PC-9 (cell line): ENCODE data around the gene IL15. TPM values are rescaled to one million over a fixed set of nuclear protein-coding genes. Genes with fewer than 3 reads are reported as not detected.

Source experiments
- BruUV-seq: library from RNA; stranded (reverse); fragments of 400-500 nt; replicated peaks from 2 replicates; lab custom pipeline; 2021; lab: Mats Ljungman, UMichigan
- CTCF ChIA-PET: fragments of 300-600 bp; sonication (Branson Sonifier 250); formaldehyde crosslinking; loops from one replicate; lab custom pipeline; 2022; ENCODE audit warnings: antibody characterized with exemption; lab: Charles Lee
- POLR2A ChIA-PET: fragments of 300-600 bp; sonication (Branson Sonifier 250); formaldehyde crosslinking; loops from one replicate; lab custom pipeline; 2022; ENCODE audit warnings: antibody characterized with exemption; ENCODE audit not compliant: unreplicated experiment; lab: Charles Lee
- DNase-seq, 2 experiments: peaks; one replicate each; pipeline versions ENCODE4 v3.0.0 to v3.0.0-alpha.2; 2015 to 2022; ENCODE audit warnings: mixed read lengths in 1 of 2
- H2AFZ ChIP-seq: fragments of 200-600 bp; sonication (generic); 2 replicates; pipeline ENCODE4 v1.8.1; 2017; ENCODE audit warnings: antibody characterized with exemption
- H3F3A ChIP-seq: fragments of 200-600 bp; sonication (generic); 2 replicates; pipeline ENCODE4 v1.8.1; 2017; ENCODE audit warnings: antibody characterized with exemption, mild to moderate bottlenecking, low read depth; ENCODE audit not compliant: insufficient read depth
- H3K27ac ChIP-seq: fragments of 200-600 bp; sonication (generic); 2 replicates; pipeline ENCODE4 v1.6.1; 2016; ENCODE audit warnings: mixed run types
- H3K27me3 ChIP-seq: fragments of 200-600 bp; sonication (generic); 2 replicates; pipeline ENCODE4 v1.6.1; 2016; ENCODE audit warnings: low read depth, mixed run types; ENCODE audit not compliant: insufficient read depth
- H3K36me3 ChIP-seq: fragments of 200-600 bp; sonication (generic); 2 replicates; pipeline ENCODE4 v1.6.1; 2016; ENCODE audit warnings: low read depth, mixed run types
- H3K4me1 ChIP-seq: fragments of 200-600 bp; sonication (generic); replicated peaks from 2 replicates; pipeline ENCODE4 v1.6.1; 2016; ENCODE audit warnings: mixed run types; ENCODE audit not compliant: insufficient read depth
- H3K4me2 ChIP-seq: fragments of 200-600 bp; sonication (generic); 2 replicates; pipeline ENCODE4 v1.6.1; 2017; ENCODE audit warnings: mixed run types
- H3K4me3 ChIP-seq: fragments of 200-600 bp; sonication (generic); 2 replicates; pipeline ENCODE4 v1.6.1; 2016; ENCODE audit warnings: mixed run types
- H3K79me2 ChIP-seq: fragments of 200-600 bp; sonication (generic); 2 replicates; pipeline ENCODE4 v1.6.1; 2017; ENCODE audit warnings: low read depth, mixed run types
- H3K9me2 ChIP-seq: fragments of 200-600 bp; sonication (generic); 2 replicates; pipeline ENCODE4 v1.8.1; 2017; ENCODE audit warnings: mild to moderate bottlenecking; ENCODE audit not compliant: insufficient read depth
- H3K9me3 ChIP-seq: fragments of 200-600 bp; sonication (generic); 2 replicates; pipeline ENCODE4 v1.8.1; 2016; ENCODE audit warnings: low read depth; ENCODE audit not compliant: insufficient read depth
- H4K20me1 ChIP-seq: fragments of 200-600 bp; sonication (generic); 2 replicates; pipeline ENCODE4 v1.8.1; 2017; ENCODE audit not compliant: insufficient read depth
- EZH2 ChIP-seq: fragments of 200-600 bp; sonication (generic); IDR thresholded peaks from 2 replicates; pipeline ENCODE4 v1.8.0; 2017; ENCODE audit warnings: antibody characterized with exemption, low read depth
- intact Hi-C: fragments of 100-400 bp; cut with micrococcal nuclease; formaldehyde crosslinking; loops from one replicate; pipeline ENCODE4 v1.10.0; 2022; ENCODE audit not compliant: unreplicated experiment
- total RNA-seq: library from RNA; stranded (reverse); gene quantifications from 2 replicates; pipeline ENCODE4 v1.2.3, GENCODE V29; 2021
- TF ChIP-seq, protein P1 (sequence below): fragments of 200-600 bp; sonication (generic); conservative IDR thresholded peaks from 2 replicates; pipeline ENCODE4 v1.6.1; 2017; ENCODE audit warnings: mixed run types, antibody characterized with exemption, mild to moderate bottlenecking, moderate library complexity

Gene IL15
- total RNA-seq, 1 experiment from 2014 or later = 4.2 TPM

DNA sequence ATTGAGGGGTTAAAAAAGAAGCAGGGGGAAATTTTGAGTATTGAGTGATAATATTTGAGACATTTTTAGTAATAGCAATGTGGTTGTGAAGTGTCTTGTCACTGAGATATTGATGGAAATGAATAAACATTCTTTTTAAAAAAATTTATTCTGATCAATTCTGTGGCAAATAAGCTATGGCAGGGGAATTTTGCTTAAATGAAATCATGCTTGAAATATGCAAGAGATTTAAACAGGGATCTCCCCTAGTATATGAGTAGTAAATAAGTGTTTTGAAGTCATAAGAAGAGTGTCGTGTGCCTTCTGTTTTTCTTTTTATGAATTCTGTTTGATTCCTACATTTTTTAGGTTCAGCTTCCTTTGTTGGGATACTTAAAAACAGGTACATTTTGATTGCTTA, 23.2 kb downstream of the IL15 start:
- Histone ChIP-seq H4K20me1 (no peaks in the 10 kb centered on the region), H3K79me2 (no peaks in the 10 kb centered on the region), H3K4me3 (no peak overlapping the region), H3K9me2 (no peaks in the 10 kb centered on the region), H3K9me3 (no peaks in the 10 kb centered on the region), H3K36me3 (no peaks in the 10 kb centered on the region), H3K27ac (no peak overlapping the region), H2AFZ (no peak overlapping the region), H3K4me1 (no peaks in the 10 kb centered on the region), H3K4me2 (no peak overlapping the region), H3F3A (no peaks in the 10 kb centered on the region), H3K27me3 (no peaks in the 10 kb centered on the region)
- no TSS peak for BruUV-seq
- POLR2A ChIA-PET = no interaction called here
- intact Hi-C loops = no loop called here
- no peak for DNase-seq
- CTCF ChIA-PET = no interaction called here
- TF ChIP-seq, protein P1, sequence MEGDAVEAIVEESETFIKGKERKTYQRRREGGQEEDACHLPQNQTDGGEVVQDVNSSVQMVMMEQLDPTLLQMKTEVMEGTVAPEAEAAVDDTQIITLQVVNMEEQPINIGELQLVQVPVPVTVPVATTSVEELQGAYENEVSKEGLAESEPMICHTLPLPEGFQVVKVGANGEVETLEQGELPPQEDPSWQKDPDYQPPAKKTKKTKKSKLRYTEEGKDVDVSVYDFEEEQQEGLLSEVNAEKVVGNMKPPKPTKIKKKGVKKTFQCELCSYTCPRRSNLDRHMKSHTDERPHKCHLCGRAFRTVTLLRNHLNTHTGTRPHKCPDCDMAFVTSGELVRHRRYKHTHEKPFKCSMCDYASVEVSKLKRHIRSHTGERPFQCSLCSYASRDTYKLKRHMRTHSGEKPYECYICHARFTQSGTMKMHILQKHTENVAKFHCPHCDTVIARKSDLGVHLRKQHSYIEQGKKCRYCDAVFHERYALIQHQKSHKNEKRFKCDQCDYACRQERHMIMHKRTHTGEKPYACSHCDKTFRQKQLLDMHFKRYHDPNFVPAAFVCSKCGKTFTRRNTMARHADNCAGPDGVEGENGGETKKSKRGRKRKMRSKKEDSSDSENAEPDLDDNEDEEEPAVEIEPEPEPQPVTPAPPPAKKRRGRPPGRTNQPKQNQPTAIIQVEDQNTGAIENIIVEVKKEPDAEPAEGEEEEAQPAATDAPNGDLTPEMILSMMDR = no peak
- no peak for TF ChIP-seq EZH2

DNA sequence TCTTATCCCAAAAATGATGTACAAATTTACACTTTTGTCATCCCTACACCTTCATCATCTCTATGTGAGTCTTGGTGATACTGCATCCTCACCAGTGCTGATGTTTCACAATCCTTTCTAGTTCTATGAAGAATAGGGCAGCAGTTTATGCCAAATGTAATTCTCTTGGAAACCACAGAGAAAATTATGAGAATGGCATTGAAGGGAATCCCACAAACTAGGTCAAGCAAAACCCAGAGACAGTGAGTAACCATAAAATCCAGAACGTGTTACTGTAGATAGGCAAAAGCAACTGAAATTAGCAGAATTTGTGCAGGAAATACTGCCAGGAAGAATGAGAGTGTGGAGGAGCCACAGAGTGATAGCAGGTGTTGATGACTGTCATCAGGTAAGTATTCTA, 24.5 kb downstream of the IL15 start:
- H3K9me3 ChIP-seq = no peaks in the 10 kb centered on the region
- no peaks in the 10 kb centered on the region for H3K36me3 ChIP-seq
- no peaks in the 10 kb centered on the region for H3K4me1 ChIP-seq
- no peaks in the 10 kb centered on the region for H3K79me2 ChIP-seq
- no peaks in the 10 kb centered on the region for H3K27me3 ChIP-seq
- ChIA-PET CTCF (no interaction called here), POLR2A (no interaction called here)
- no peaks in the 10 kb centered on the region for H3F3A ChIP-seq
- no peaks in the 10 kb centered on the region for H3K9me2 ChIP-seq
- no peak overlapping the region for H2AFZ ChIP-seq
- no peak overlapping the region for H3K4me2 ChIP-seq
- TF ChIP-seq, protein P1 = no peak
- no peak for TF ChIP-seq EZH2
- no peak overlapping the region for H3K4me3 ChIP-seq
- no TSS peak for BruUV-seq
- no peak overlapping the region for H3K27ac ChIP-seq
- H4K20me1 ChIP-seq = no peaks in the 10 kb centered on the region
- DNase-seq = no peak
- intact Hi-C loops = no loop called here

DNA sequence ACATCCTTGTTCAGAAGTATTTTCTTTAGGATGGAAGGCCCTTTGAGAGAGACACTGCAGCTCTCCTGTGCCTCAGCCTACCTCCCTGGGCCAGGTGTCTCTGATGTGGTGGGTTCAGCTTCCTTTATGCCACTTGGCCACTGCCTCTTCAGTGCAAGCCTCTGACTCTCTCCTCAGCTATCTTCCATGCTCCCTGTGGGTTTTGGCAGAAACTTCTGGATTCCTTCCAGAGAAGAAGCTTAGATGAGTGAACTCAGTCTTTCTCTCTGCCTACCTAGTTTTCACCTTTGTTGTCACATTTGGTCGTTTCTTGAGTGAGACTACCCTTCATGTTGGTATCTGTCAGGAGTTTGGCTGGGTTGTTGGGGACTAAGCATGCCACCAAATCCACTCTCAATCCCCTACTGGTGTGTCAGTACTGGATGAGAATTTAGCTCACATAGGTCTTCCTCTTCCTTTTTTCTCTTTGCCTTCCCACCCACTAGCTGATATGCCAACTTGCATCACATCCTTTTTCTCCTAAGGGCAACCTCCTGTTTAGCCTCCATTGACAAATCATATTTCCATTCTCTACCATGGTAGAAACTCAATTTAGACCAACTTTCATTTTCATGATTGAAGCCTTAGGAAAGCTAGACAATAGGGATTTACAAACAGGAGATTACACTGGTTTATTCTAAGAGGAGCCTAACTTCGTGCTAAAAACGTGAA, 32.0 kb downstream of the IL15 start:
- Histone ChIP-seq H3K27me3 (no peaks in the 10 kb centered on the region), H3K36me3 (no peaks in the 10 kb centered on the region), H4K20me1 (no peaks in the 10 kb centered on the region), H3K79me2 (no peaks in the 10 kb centered on the region), H3K4me2 (no peak overlapping the region), H3K4me1 (no peaks in the 10 kb centered on the region), H2AFZ (no peak overlapping the region), H3K4me3 (no peak overlapping the region), H3F3A (no peaks in the 10 kb centered on the region), H3K9me2 (no peaks in the 10 kb centered on the region), H3K27ac (no peak overlapping the region), H3K9me3 (no peaks in the 10 kb centered on the region)
- BruUV-seq = no TSS peak
- TF ChIP-seq, protein P1 = no peak
- no peak for TF ChIP-seq EZH2
- DNase-seq = no peak
- ChIA-PET CTCF (no interaction called here), POLR2A (no interaction called here)
- intact Hi-C loops = no loop called here
